Osteoblast (primary cell): Measurements from ENCODE around the gene SCMH1. TPM values are rescaled to one million over a fixed set of nuclear protein-coding genes. Genes with fewer than 3 reads are reported as not detected.
A peak's percentile ranks its signal among the peaks of the same experiment; 100 is the strongest.

Experiments
- DNase-seq: peaks from one replicate; pipeline ENCODE4 v3.0.0; 2011; ENCODE audit warnings: low spot score, mixed read lengths; ENCODE audit not compliant: insufficient read length; ENCODE audit errors: missing footprints
- H2AFZ ChIP-seq: 2 replicates; pipeline ENCODE4 v1.6.0; 2011; ENCODE audit warnings: mild to moderate bottlenecking, low read length
- H3K27ac ChIP-seq: 2 replicates; pipeline ENCODE4 v1.5.1; 2011; ENCODE audit warnings: mild to moderate bottlenecking, low read depth, low read length, moderate library complexity
- H3K27me3 ChIP-seq: 2 replicates; pipeline ENCODE4 v1.6.0; 2012; ENCODE audit warnings: mild to moderate bottlenecking, control low read depth, inconsistent platforms, low read length, moderate library complexity; ENCODE audit not compliant: insufficient read depth
- H3K36me3 ChIP-seq: 2 replicates; pipeline ENCODE4 v1.5.1; 2011; ENCODE audit warnings: mild to moderate bottlenecking, low read length, control low read depth, moderate library complexity; ENCODE audit not compliant: insufficient read depth
- H3K4me1 ChIP-seq: 2 replicates; pipeline ENCODE4 v1.5.1; 2011; ENCODE audit warnings: mild to moderate bottlenecking, low read length, control low read depth, moderate library complexity; ENCODE audit not compliant: insufficient read depth
- H3K4me2 ChIP-seq: 2 replicates; pipeline ENCODE4 v1.6.0; 2011; ENCODE audit warnings: mild to moderate bottlenecking, low read length; ENCODE audit not compliant: insufficient read depth
- H3K4me3 ChIP-seq: fragments of 200-600 bp; sonication (generic); 3 replicates; pipeline ENCODE4 v1.5.1; 2012; ENCODE audit warnings: mild to moderate bottlenecking, low read length, inconsistent platforms; ENCODE audit not compliant: insufficient read depth
- H3K79me2 ChIP-seq: 2 replicates; pipeline ENCODE4 v1.6.0; 2012; ENCODE audit warnings: mild to moderate bottlenecking, low read length, control low read depth, inconsistent platforms; ENCODE audit not compliant: insufficient read depth
- H3K9me3 ChIP-seq: 2 replicates; pipeline ENCODE4 v1.5.1; 2011; ENCODE audit warnings: low read depth, low read length, control low read depth
- H4K20me1 ChIP-seq: 2 replicates; pipeline ENCODE4 v1.6.0; 2012; ENCODE audit warnings: mild to moderate bottlenecking, low read length, control low read depth; ENCODE audit not compliant: insufficient read depth
- total RNA-seq: library from RNA; depleted of rRNA; stranded (reverse); fragments of >200 nt; gene quantifications from 2 replicates; pipeline ENCODE4 v1.2.3, GENCODE V29; 2012
- TF ChIP-seq, protein P1 (sequence below): IDR thresholded peaks from 2 replicates; pipeline ENCODE4 v1.5.1; 2011; ENCODE audit warnings: mild to moderate bottlenecking, low read depth, low read length, moderate library complexity; ENCODE audit errors: extremely low read depth

Gene SCMH1
- total RNA-seq, 1 donor, result 33.7 TPM

DNA sequence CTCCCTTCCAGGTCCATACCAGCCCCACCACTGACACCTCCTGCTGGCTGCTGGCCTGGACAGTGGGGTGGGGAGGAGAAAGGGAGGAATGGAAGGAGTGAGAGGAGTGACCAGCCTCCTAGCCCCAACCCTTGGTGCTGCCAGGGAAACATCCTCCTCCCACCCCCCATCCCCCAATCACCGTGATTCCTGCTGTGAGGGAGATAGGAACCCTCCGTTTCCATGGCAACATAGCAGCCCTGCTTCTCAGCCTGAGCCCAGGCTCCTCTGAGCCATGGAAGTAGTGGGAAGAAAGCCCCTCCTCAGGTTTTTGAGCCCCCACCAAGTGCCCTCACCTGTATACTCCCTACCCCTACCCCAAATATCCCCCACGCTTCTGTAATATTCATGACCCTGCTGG is 44.4 kb upstream of the SCMH1 start:
- H2AFZ ChIP-seq, result no peak overlapping the region
- H3K4me3 ChIP-seq, result no peak overlapping the region
- H3K79me2 ChIP-seq, result no peaks in the 10 kb centered on the region
- no peaks in the 10 kb centered on the region for H3K36me3 ChIP-seq
- H3K27ac ChIP-seq, result no peak overlapping the region
- H3K4me2 ChIP-seq, result no peak overlapping the region
- H4K20me1 ChIP-seq, result peaks cover 2% of the 10 kb centered on the region
- H3K4me1 ChIP-seq, result peaks cover 3% of the 10 kb centered on the region
- no peaks in the 10 kb centered on the region for H3K9me3 ChIP-seq
- TF ChIP-seq, protein P1, sequence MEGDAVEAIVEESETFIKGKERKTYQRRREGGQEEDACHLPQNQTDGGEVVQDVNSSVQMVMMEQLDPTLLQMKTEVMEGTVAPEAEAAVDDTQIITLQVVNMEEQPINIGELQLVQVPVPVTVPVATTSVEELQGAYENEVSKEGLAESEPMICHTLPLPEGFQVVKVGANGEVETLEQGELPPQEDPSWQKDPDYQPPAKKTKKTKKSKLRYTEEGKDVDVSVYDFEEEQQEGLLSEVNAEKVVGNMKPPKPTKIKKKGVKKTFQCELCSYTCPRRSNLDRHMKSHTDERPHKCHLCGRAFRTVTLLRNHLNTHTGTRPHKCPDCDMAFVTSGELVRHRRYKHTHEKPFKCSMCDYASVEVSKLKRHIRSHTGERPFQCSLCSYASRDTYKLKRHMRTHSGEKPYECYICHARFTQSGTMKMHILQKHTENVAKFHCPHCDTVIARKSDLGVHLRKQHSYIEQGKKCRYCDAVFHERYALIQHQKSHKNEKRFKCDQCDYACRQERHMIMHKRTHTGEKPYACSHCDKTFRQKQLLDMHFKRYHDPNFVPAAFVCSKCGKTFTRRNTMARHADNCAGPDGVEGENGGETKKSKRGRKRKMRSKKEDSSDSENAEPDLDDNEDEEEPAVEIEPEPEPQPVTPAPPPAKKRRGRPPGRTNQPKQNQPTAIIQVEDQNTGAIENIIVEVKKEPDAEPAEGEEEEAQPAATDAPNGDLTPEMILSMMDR, result no peak
- H3K27me3 ChIP-seq, result peaks cover 7% of the 10 kb centered on the region
- no peak for DNase-seq

GRCh38 chr1:41285818-41286217 is 43.7 kb upstream of the SCMH1 start:
- H4K20me1 ChIP-seq, result peaks cover 2% of the 10 kb centered on the region
- H3K4me1 ChIP-seq, result peaks cover 3% of the 10 kb centered on the region
- no peak overlapping the region for H3K4me2 ChIP-seq
- no peaks in the 10 kb centered on the region for H3K79me2 ChIP-seq
- no peaks in the 10 kb centered on the region for H3K9me3 ChIP-seq
- H3K27me3 ChIP-seq, result peaks cover 13% of the 10 kb centered on the region
- no peaks in the 10 kb centered on the region for H3K36me3 ChIP-seq
- H3K27ac ChIP-seq, result no peak overlapping the region
- no peak overlapping the region for H2AFZ ChIP-seq
- TF ChIP-seq, protein P1, result no peak
- H3K4me3 ChIP-seq, result no peak overlapping the region
- no peak for DNase-seq

- Histone ChIP-seq H3K27me3 (peaks cover 7% of the 10 kb centered on the region), H4K20me1 (peaks cover 2% of the 10 kb centered on the region), H3K27ac (no peak overlapping the region), H3K4me1 (peaks cover 3% of the 10 kb centered on the region), H3K4me2 (no peak overlapping the region), H3K9me3 (no peaks in the 10 kb centered on the region), H3K4me3 (no peak overlapping the region), H2AFZ (no peak overlapping the region), H3K79me2 (no peaks in the 10 kb centered on the region), H3K36me3 (no peaks in the 10 kb centered on the region)
- DNase-seq, result no peak
- TF ChIP-seq, protein P1, result no peak
Measured at GRCh38 chr1:41284121-41284520, 42.0 kb upstream of the SCMH1 start.

DNA sequence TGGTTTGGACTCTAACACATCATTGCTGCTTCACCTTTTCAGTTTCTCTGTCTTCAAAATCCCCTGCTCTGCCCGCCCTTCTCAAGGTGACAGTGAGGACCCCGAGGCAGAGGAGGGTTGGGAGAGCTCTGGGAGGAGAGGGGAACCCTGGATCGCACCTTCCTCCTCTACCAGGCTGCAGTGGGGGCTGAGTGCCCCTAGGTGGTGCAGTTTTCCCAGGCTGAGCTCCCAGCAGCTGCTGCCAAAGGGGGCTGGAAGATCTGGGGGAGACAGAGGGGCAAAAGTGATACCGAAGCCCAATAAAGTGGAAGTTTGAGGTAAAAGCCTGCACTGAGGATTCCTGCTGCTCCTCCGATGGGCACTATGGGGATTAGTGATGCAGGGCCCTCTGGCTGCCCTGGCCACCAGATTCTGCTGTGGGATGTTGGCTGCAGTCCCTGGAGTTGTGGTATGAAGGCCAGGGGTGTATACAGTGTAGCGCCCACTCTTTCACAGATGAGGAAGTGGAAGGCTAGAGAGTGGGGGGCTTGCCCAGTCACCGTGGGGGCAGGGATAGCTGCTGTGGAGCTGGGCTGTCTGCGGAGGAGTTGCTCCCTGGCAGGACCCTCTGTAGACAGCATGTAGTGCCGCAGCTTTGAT is 40.7 kb upstream of the SCMH1 start:
- H3K27me3 ChIP-seq, result peaks cover 7% of the 10 kb centered on the region
- peaks cover 3% of the 10 kb centered on the region for H3K4me1 ChIP-seq
- peaks cover 2% of the 10 kb centered on the region for H4K20me1 ChIP-seq
- TF ChIP-seq, protein P1, result peak; percentile 86
- H2AFZ ChIP-seq, result no peak overlapping the region
- no peaks in the 10 kb centered on the region for H3K9me3 ChIP-seq
- no peaks in the 10 kb centered on the region for H3K79me2 ChIP-seq
- H3K36me3 ChIP-seq, result no peaks in the 10 kb centered on the region
- no peak overlapping the region for H3K27ac ChIP-seq
- DNase-seq, result peak; percentile 68
- H3K4me3 ChIP-seq, result no peak overlapping the region
- H3K4me2 ChIP-seq, result no peak overlapping the region
